K562 (cell line): Measurements from ENCODE around the gene KIF17. TPM values are rescaled to one million over a fixed set of nuclear protein-coding genes. Genes with fewer than 3 reads are reported as not detected.

Experiments
- ESRRB ChIP-seq: fragments of 250-450 bp; sonication (Bioruptor Pico); IDR thresholded peaks from 2 replicates; pipeline ENCODE4 v1.5.0; 2020; ENCODE audit warnings: mild to moderate bottlenecking, moderate library complexity, borderline replicate concordance
- SMAD3 ChIP-seq: fragments of 450-650 bp; formaldehyde crosslinking; conservative IDR thresholded peaks from 2 replicates; pipeline ENCODE4 v1.4.0; 2020; ENCODE audit warnings: mild to moderate bottlenecking
- TAF7 ChIP-seq: fragments of 450-650 bp; IDR thresholded peaks from 2 replicates; pipeline ENCODE4 v1.6.1; 2016; ENCODE audit warnings: missing genetic modification characterization, missing compliant biosample characterization
- ZMIZ1 ChIP-seq, 2 experiments: fragments of 150-350 bp in 1 of 2; IDR thresholded peaks; 2 replicates each; pipeline ENCODE4 v1.6.1; 2012 to 2016; ENCODE audit warnings: low read depth in 2 of 2, low read length in 2 of 2, mild to moderate bottlenecking in 1 of 2, moderate library complexity in 1 of 2
- polyA plus RNA-seq, 8 experiments: library from polyadenylated mRNA; depleted of rRNA in 4 of 8; stranded (reverse) in 5 of 8; unstranded in 3 of 8; fragments of >200 nt; fragmentation: Nextera tagmentation in 2 of 8; fragmentation: Illumina TruSeq in 1 of 8; extraction: Ambion mirVana in 2 of 8; extraction: Trizol in 1 of 8; gene quantifications; 2 replicates each; pipeline versions ENCODE4 v1.2.1 to v1.2.3, GENCODE V29; 2011 to 2014; ENCODE audit warnings: inconsistent platforms in 1 of 8, missing spikeins in 1 of 8
- total RNA-seq, 7 experiments: library from RNA; depleted of rRNA in 6 of 7; stranded (reverse); fragments of >200 nt in 6 of 7; fragmentation: Illumina TruSeq in 2 of 7; extraction: Trizol in 2 of 7; gene quantifications; 2 replicates each; pipeline versions ENCODE4 v1.2.1 to v1.2.3, GENCODE V29; 2011 to 2021; ENCODE audit warnings: low replicate concordance in 1 of 7
- TF ChIP-seq, protein P1 (sequence below), 2 experiments: fragments of 450-650 bp in 1 of 2; sonication (generic) in 1 of 2; formaldehyde crosslinking in 1 of 2; IDR thresholded peaks; 2 replicates each; pipeline versions ENCODE4 v1.7.1 to v1.9.0; 2016 to 2022; ENCODE audit warnings: inconsistent platforms in 1 of 2, mild to moderate bottlenecking in 1 of 2, missing genetic modification reagents in 1 of 2
- TF ChIP-seq, protein P2 (sequence below): IDR thresholded peaks from 2 replicates; pipeline ENCODE4 v1.6.1; 2014; ENCODE audit warnings: antibody characterized with exemption
- TF ChIP-seq, protein P3 (sequence below): fragments of 200-400 bp; formaldehyde crosslinking; IDR thresholded peaks from 2 replicates; pipeline ENCODE4 v1.6.1; 2017; ENCODE audit warnings: mild to moderate bottlenecking, low read depth, low read length, moderate library complexity

KIF17 gene
- total and polyA plus RNA-seq, 9 of the 15 experiments (the other 6 are each of a cell fraction or from before 2014, with no cell fraction given), result 0.04 to 0.47 (median 0.18) TPM; not detected in 5

DNA sequence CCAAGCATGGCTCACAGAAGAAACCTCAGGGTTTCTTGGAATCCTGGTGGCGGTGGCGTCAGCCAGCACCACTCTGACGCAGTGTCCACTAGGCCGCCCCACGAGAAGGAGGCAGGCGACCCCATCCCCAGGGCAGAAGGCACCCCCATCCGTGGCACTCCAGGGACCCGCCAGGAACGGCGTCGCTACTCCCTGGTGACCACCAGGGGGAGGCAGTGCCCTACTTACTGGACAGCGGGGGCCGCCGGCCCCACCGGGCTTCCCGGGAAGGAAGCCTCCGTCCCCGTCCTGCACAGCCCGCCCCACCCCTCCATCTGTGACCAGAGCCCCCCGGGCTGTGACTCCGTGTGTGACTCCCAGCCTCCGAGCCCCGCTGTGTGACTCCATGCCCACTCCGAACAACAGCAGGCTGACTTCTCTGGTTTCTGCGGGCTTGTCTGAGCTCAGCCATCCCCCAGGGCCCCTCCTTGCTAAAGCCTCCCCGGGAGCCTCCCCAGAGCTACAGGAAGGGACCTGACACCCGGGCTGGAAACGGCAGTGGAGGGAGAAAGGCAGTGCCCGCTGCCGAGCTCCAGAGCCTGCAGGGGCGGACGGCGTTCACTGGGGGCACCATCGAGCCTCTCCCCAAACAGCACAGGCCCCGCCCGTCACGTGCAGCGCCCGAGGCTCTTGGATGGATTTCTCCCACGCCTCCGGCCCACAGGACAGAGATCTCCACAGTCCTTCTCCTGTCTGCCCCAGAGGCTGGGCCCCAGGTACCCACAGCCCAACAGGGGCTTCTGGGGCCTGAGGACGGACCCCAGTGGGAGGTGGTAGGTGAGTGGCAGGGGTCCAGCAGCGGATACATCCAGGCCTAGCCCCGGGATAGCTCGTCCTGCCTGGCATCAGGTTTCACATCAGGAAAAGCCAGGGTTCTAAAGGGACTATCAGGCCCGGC, 21.1 kb downstream of the KIF17 start (continued):
- TF ChIP-seq, protein P1, sequence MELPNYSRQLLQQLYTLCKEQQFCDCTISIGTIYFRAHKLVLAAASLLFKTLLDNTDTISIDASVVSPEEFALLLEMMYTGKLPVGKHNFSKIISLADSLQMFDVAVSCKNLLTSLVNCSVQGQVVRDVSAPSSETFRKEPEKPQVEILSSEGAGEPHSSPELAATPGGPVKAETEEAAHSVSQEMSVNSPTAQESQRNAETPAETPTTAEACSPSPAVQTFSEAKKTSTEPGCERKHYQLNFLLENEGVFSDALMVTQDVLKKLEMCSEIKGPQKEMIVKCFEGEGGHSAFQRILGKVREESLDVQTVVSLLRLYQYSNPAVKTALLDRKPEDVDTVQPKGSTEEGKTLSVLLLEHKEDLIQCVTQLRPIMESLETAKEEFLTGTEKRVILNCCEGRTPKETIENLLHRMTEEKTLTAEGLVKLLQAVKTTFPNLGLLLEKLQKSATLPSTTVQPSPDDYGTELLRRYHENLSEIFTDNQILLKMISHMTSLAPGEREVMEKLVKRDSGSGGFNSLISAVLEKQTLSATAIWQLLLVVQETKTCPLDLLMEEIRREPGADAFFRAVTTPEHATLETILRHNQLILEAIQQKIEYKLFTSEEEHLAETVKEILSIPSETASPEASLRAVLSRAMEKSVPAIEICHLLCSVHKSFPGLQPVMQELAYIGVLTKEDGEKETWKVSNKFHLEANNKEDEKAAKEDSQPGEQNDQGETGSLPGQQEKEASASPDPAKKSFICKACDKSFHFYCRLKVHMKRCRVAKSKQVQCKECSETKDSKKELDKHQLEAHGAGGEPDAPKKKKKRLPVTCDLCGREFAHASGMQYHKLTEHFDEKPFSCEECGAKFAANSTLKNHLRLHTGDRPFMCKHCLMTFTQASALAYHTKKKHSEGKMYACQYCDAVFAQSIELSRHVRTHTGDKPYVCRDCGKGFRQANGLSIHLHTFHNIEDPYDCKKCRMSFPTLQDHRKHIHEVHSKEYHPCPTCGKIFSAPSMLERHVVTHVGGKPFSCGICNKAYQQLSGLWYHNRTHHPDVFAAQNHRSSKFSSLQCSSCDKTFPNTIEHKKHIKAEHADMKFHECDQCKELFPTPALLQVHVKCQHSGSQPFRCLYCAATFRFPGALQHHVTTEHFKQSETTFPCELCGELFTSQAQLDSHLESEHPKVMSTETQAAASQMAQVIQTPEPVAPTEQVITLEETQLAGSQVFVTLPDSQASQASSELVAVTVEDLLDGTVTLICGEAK (IDR thresholded peaks at IDR 0.05), result peak; percentile 47
- TF ChIP-seq, protein P1 (CRISPR knock-in tag; IDR thresholded peaks at IDR 0.05), result no peak
- TF ChIP-seq ESRRB (CRISPR knock-in tag), result no peak
- no peak for TF ChIP-seq SMAD3 (CRISPR knock-in tag)
- no peak for TF ChIP-seq ZMIZ1 (IDR thresholded peaks at IDR 0.05; ENCODE audit: low read depth in 2 of 2, low read length in 2 of 2)
- TF ChIP-seq TAF7 (tag), result 0 out of 2 replicates have a peak, but pooled peaks have one; percentile 20
- TF ChIP-seq, protein P2, sequence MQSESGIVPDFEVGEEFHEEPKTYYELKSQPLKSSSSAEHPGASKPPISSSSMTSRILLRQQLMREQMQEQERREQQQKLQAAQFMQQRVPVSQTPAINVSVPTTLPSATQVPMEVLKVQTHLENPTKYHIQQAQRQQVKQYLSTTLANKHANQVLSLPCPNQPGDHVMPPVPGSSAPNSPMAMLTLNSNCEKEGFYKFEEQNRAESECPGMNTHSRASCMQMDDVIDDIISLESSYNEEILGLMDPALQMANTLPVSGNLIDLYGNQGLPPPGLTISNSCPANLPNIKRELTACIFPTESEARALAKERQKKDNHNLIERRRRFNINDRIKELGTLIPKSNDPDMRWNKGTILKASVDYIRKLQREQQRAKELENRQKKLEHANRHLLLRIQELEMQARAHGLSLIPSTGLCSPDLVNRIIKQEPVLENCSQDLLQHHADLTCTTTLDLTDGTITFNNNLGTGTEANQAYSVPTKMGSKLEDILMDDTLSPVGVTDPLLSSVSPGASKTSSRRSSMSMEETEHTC, result peak; percentile 93
- TF ChIP-seq, protein P3, sequence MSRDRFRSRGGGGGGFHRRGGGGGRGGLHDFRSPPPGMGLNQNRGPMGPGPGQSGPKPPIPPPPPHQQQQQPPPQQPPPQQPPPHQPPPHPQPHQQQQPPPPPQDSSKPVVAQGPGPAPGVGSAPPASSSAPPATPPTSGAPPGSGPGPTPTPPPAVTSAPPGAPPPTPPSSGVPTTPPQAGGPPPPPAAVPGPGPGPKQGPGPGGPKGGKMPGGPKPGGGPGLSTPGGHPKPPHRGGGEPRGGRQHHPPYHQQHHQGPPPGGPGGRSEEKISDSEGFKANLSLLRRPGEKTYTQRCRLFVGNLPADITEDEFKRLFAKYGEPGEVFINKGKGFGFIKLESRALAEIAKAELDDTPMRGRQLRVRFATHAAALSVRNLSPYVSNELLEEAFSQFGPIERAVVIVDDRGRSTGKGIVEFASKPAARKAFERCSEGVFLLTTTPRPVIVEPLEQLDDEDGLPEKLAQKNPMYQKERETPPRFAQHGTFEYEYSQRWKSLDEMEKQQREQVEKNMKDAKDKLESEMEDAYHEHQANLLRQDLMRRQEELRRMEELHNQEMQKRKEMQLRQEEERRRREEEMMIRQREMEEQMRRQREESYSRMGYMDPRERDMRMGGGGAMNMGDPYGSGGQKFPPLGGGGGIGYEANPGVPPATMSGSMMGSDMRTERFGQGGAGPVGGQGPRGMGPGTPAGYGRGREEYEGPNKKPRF, result no peak
